OCI-LY3 (cell line): ENCODE data around the gene CXCL5.

ENCODE experiments used
- H2AFZ ChIP-seq: fragments of 200-600, 300-600 bp; shearing (Covaris generic); 2 replicates; pipeline ENCODE4 v1.6.0; 2014; ENCODE audit warnings: antibody characterized with exemption, low read depth, low read length
- H3K27ac ChIP-seq: fragments of 200-600, 300-600 bp; sonication (generic); 2 replicates; pipeline ENCODE4 v1.5.1; 2014; ENCODE audit warnings: mild to moderate bottlenecking, low read length, moderate library complexity, mixed read lengths
- H3K27me3 ChIP-seq: fragments of 200-600, 300-600 bp; sonication (generic); 2 replicates; pipeline ENCODE4 v1.6.1; 2014; ENCODE audit warnings: low read depth, low read length, mixed read lengths
- H3K36me3 ChIP-seq: fragments of 200-600, 300-600 bp; sonication (generic); replicated peaks from 2 replicates; pipeline ENCODE3; 2014; ENCODE audit warnings: low read depth, low read length, mixed read lengths
- H3K4me1 ChIP-seq: fragments of 300-600, 200-600 bp; sonication (generic); 2 replicates; pipeline ENCODE4 v1.6.1; 2014; ENCODE audit warnings: low read length, mixed read lengths
- H3K4me2 ChIP-seq: fragments of 200-600, 300-600 bp; sonication (generic); 2 replicates; pipeline ENCODE4 v1.6.1; 2014; ENCODE audit warnings: low read length, mixed read lengths
- H3K4me3 ChIP-seq: fragments of 300-600, 200-600 bp; sonication (generic); 2 replicates; pipeline ENCODE4 v1.5.1; 2014; ENCODE audit warnings: antibody characterized with exemption, mild to moderate bottlenecking, low read length, moderate library complexity
- H3K79me2 ChIP-seq: fragments of 300-600, 200-600 bp; shearing (Covaris generic); 2 replicates; pipeline ENCODE4 v1.6.1; 2014; ENCODE audit warnings: mild to moderate bottlenecking, low read length, mixed read lengths
- H3K9ac ChIP-seq: fragments of 300-600, 200-600 bp; shearing (Covaris generic); 2 replicates; pipeline ENCODE4 v1.6.0; 2014; ENCODE audit warnings: mild to moderate bottlenecking, low read length, moderate library complexity
- H3K9me3 ChIP-seq: fragments of 200-600, 300-600 bp; shearing (Covaris generic); 2 replicates; pipeline ENCODE4 v1.6.1; 2014; ENCODE audit warnings: low read length, mixed read lengths; ENCODE audit not compliant: insufficient read depth
- H4K20me1 ChIP-seq: fragments of 200-600, 300-600 bp; sonication (generic); 2 replicates; pipeline ENCODE4 v1.6.1; 2016; ENCODE audit warnings: low read length, mixed read lengths; ENCODE audit not compliant: insufficient read depth
- CTCF ChIP-seq: fragments of 200-600, 300-600 bp; sonication (generic); IDR thresholded peaks from 2 replicates; pipeline ENCODE4 v1.5.1; 2014; ENCODE audit warnings: antibody characterized with exemption, low read length, low read depth
- EZH2phosphoT487 ChIP-seq: fragments of 200-600 bp; shearing (Covaris generic); IDR thresholded peaks from 2 replicates; pipeline ENCODE4 v1.6.1; 2018; ENCODE audit warnings: antibody characterized with exemption, mixed run types, low read depth

Gene CXCL5

GRCh38 chr4:74044677-74045076 is 46.2 kb upstream of the CXCL5 start:
- Histone ChIP-seq H3K4me1 (no peaks in the 10 kb centered on the region), H3K4me2 (no peak overlapping the region), H3K4me3 (no peak overlapping the region), H4K20me1 (no peaks in the 10 kb centered on the region), H3K9me3 (no peaks in the 10 kb centered on the region), H3K9ac (no peak overlapping the region), H3K27me3 (no peaks in the 10 kb centered on the region), H3K27ac (no peak overlapping the region), H3K36me3 (no peaks in the 10 kb centered on the region), H3K79me2 (no peaks in the 10 kb centered on the region), H2AFZ (no peak overlapping the region)
- TF ChIP-seq EZH2phosphoT487, result no peak
- TF ChIP-seq CTCF, result no peak

GRCh38 chr4:74042681-74043080 is 44.2 kb upstream of the CXCL5 start:
- no peak overlapping the region for H3K27ac ChIP-seq
- no peaks in the 10 kb centered on the region for H3K36me3 ChIP-seq
- H3K9me3 ChIP-seq, result no peaks in the 10 kb centered on the region
- H3K4me2 ChIP-seq, result no peak overlapping the region
- H2AFZ ChIP-seq, result no peak overlapping the region
- H3K4me1 ChIP-seq, result no peaks in the 10 kb centered on the region
- TF ChIP-seq CTCF, result no peak
- no peak for TF ChIP-seq EZH2phosphoT487
- H3K4me3 ChIP-seq, result no peak overlapping the region
- no peak overlapping the region for H3K9ac ChIP-seq
- no peaks in the 10 kb centered on the region for H3K79me2 ChIP-seq
- no peaks in the 10 kb centered on the region for H4K20me1 ChIP-seq
- no peaks in the 10 kb centered on the region for H3K27me3 ChIP-seq

- TF ChIP-seq EZH2phosphoT487 (no peak), CTCF (no peak)
- H3K9me3 ChIP-seq, result no peaks in the 10 kb centered on the region
Measured at GRCh38 chr4:74041418-74041817, 42.9 kb upstream of the CXCL5 start.

GRCh38 chr4:74039315-74039763 is 40.9 kb upstream of the CXCL5 start:
- H3K27me3 ChIP-seq, result peaks cover 2% of the 10 kb centered on the region; the same call in 1 of the 2 replicates
- no peaks in the 10 kb centered on the region for H4K20me1 ChIP-seq
- no peaks in the 10 kb centered on the region for H3K9me3 ChIP-seq
- TF ChIP-seq EZH2phosphoT487 (no peak), CTCF (no peak)
- H3K79me2 ChIP-seq, result no peaks in the 10 kb centered on the region
- no peaks in the 10 kb centered on the region for H3K4me1 ChIP-seq
- no peak overlapping the region for H3K4me3 ChIP-seq
- no peak overlapping the region for H3K27ac ChIP-seq
- no peak overlapping the region for H3K9ac ChIP-seq
- H2AFZ ChIP-seq, result no peak overlapping the region
- H3K36me3 ChIP-seq, result no peaks in the 10 kb centered on the region
- H3K4me2 ChIP-seq, result no peak overlapping the region

More at GRCh38 chr4:74041418-74041817, 42.9 kb upstream of the CXCL5 start:
- Histone ChIP-seq H3K27me3 (peaks cover under 1% of the 10 kb centered on the region; the same call in 1 of the 2 replicates), H3K36me3 (no peaks in the 10 kb centered on the region), H4K20me1 (no peaks in the 10 kb centered on the region), H2AFZ (no peak overlapping the region), H3K9ac (no peak overlapping the region), H3K4me1 (no peaks in the 10 kb centered on the region), H3K4me3 (no peak overlapping the region), H3K79me2 (no peaks in the 10 kb centered on the region), H3K4me2 (no peak overlapping the region), H3K27ac (no peak overlapping the region)
